Peyer's patch (tissue), 4 donors: ENCODE measurements around the gene RERE. TPM values are rescaled to one million over a fixed set of nuclear protein-coding genes. Genes with fewer than 3 reads are reported as not detected.

Source experiments
- DNase-seq, 3 donors: peaks; one replicate each; pipeline ENCODE4 v3.0.0-alpha.2; 2017 to 2019
- H3K27ac ChIP-seq, 4 donors: fragments of 200-600 bp; sonication (generic); one replicate each; pipeline ENCODE4 v1.5.1; 2016 to 2019
- H3K27me3 ChIP-seq, 2 donors: fragments of 200-600 bp; sonication (generic); one replicate each; pipeline ENCODE4 v1.5.1; 2019
- H3K36me3 ChIP-seq, 3 donors: fragments of 200-600 bp; sonication (generic); one replicate each; pipeline ENCODE4 v1.5.1; 2016 to 2019
- H3K4me1 ChIP-seq, 4 donors: fragments of 200-600 bp; sonication (generic); one replicate each; pipeline ENCODE4 v1.5.1; 2016 to 2019
- H3K4me3 ChIP-seq, 4 donors: fragments of 200-600 bp; sonication (generic); 1 replicate in 3 of 4; 2 replicates in 1 of 4; pipeline ENCODE4 v1.5.1; 2016 to 2019; ENCODE audit warnings: mild to moderate bottlenecking in 1 of 4
- H3K9me3 ChIP-seq, 4 donors: fragments of 200-600 bp; sonication (generic); one replicate each; pipeline ENCODE4 v1.5.1; 2016 to 2019; ENCODE audit warnings: mild to moderate bottlenecking in 1 of 4
- POLR2A ChIP-seq, 2 donors: fragments of 450-650 bp; IDR thresholded peaks; one replicate each; pipeline ENCODE4 v1.5.1; 2017; ENCODE audit warnings: antibody characterized with exemption in 2 of 2, mild to moderate bottlenecking in 2 of 2, moderate library complexity in 2 of 2
- total RNA-seq, 4 donors: library from RNA; depleted of rRNA; stranded (reverse); fragments of >200 nt; gene quantifications; one replicate each; pipeline ENCODE4 v1.1.0, GENCODE V29; 2016
- TF ChIP-seq, protein P1 (sequence below), 6 experiments: fragments of 450-650 bp in 4 of 6; fragments of 200-600 bp in 2 of 6; sonication (generic) in 1 of 6; IDR thresholded peaks; one replicate each; pipeline ENCODE4 v1.5.1; 2017 to 2019; ENCODE audit warnings: antibody characterized with exemption in 6 of 6, mild to moderate bottlenecking in 3 of 6, moderate library complexity in 1 of 6

The RERE gene
- total RNA-seq, 4 donors from 2014 or later = 98.5 to 528 (median 110) TPM

DNA sequence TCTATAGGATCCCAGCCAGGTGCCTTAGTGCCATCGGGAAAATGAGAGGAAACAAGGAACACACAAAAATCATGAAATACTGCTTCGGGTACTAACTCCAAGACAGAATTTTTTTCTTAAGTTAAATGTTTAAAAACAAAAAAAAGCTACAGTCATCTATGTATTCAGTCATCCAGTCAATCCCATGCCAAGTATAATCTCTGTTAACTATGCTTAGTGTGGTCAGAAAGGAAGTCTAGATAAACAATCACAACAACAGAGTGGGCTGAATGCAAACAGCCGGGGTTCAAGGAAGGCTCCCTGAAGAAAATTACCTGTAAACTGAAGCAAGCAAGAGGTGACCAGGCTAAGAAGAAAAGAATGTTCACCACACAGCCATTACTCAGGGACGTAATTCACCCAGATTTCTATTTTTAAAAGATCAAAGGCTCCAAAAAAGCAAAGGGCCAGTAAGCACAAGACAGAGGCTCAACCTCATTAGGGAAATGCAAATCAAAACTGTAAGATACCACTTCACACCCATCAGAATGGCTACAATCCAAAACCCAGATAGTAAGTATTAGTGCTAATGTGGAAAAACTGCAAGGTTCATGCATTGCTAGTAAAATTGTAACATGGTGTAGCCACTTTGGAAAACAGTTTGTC is 53.0 kb downstream of the RERE start:
- DNase-seq = no peak
- H3K4me3 ChIP-seq = no peak overlapping the region
- TF ChIP-seq, protein P1, sequence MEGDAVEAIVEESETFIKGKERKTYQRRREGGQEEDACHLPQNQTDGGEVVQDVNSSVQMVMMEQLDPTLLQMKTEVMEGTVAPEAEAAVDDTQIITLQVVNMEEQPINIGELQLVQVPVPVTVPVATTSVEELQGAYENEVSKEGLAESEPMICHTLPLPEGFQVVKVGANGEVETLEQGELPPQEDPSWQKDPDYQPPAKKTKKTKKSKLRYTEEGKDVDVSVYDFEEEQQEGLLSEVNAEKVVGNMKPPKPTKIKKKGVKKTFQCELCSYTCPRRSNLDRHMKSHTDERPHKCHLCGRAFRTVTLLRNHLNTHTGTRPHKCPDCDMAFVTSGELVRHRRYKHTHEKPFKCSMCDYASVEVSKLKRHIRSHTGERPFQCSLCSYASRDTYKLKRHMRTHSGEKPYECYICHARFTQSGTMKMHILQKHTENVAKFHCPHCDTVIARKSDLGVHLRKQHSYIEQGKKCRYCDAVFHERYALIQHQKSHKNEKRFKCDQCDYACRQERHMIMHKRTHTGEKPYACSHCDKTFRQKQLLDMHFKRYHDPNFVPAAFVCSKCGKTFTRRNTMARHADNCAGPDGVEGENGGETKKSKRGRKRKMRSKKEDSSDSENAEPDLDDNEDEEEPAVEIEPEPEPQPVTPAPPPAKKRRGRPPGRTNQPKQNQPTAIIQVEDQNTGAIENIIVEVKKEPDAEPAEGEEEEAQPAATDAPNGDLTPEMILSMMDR (IDR thresholded peaks at IDR 0.05) = no peak
- no peak for TF ChIP-seq POLR2A (IDR thresholded peaks at IDR 0.05)
- H3K9me3 ChIP-seq = no peaks in the 10 kb centered on the region
- no peaks in the 10 kb centered on the region for H3K27me3 ChIP-seq
- H3K36me3 ChIP-seq = no peaks in the 10 kb centered on the region
- no peaks in the 10 kb centered on the region for H3K4me1 ChIP-seq
- H3K27ac ChIP-seq = no peak overlapping the region

DNA sequence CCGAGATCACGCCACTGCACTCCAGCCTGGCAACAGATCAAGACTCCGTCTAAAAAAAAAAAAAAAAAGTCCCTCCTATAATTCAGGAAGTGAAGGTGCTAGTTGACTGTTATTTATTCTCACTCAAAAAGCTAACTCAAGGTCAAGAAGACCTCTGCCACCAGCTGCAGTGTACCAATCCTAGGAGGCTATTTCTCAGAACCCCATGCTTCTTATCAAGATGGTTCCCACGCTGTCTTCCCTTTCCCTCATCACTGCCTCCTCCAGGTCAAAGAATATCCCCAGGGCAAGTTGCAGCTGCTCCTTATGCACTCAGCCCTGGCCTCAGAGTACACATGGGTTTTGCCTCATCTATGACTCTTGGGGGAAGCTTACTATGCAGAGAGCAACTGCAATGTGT is 53.6 kb downstream of the RERE start:
- Histone ChIP-seq H3K36me3 (no peaks in the 10 kb centered on the region), H3K27me3 (no peaks in the 10 kb centered on the region), H3K27ac (no peak overlapping the region), H3K4me1 (no peaks in the 10 kb centered on the region), H3K9me3 (no peaks in the 10 kb centered on the region), H3K4me3 (no peak overlapping the region)
- TF ChIP-seq POLR2A (IDR thresholded peaks at IDR 0.05) = no peak
- TF ChIP-seq, protein P1 (IDR thresholded peaks at IDR 0.05) = no peak
- DNase-seq = no peak

DNA sequence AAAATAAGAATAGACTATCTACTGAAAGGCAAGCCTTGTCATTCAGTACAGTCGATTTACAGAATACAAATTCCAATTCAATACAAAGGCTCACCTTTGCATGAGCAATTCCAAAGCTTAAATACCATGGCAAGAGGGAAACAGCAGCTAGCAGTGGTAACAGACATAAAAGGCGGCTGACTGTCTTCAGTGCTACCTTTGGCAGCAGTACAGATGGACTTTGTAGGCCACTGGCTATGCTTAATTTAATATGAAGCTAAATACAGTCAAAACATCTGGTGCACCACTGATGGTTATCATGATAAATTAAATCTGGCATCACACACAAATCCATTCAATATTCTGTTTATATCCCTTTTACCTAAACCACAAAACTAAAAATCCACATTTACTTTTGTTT is 62.4 kb downstream of the RERE start:
- H3K36me3 ChIP-seq = no peaks in the 10 kb centered on the region
- no peak for DNase-seq
- no peaks in the 10 kb centered on the region for H3K27me3 ChIP-seq
- no peak overlapping the region for H3K4me3 ChIP-seq
- no peaks in the 10 kb centered on the region for H3K9me3 ChIP-seq
- no peak overlapping the region for H3K27ac ChIP-seq
- H3K4me1 ChIP-seq = peaks cover 0 to 13% (median 0%) of the 10 kb centered on the region in 4 donors
- TF ChIP-seq POLR2A (IDR thresholded peaks at IDR 0.05) = no peak
- TF ChIP-seq, protein P1 (IDR thresholded peaks at IDR 0.05) = no peak

DNA sequence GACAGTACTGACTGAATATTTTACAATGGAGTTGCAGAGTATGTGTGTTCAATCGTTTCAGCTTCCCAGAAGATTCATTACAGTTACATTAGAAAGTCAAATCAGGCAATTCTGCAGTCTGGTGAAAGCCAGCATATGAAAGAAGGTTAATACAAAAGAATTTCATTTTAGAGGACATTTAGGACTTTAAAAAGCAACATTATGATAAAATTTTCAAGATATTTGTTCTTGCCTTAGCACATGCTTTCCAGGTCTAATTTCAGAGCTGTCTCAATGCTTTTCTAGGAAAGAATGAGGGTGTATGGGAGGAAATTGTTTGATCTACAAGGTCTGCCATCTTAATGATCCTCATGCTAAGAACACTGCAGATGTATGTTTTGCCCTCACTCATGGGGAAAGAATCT is 63.2 kb downstream of the RERE start:
- DNase-seq = no peak
- Histone ChIP-seq H3K27me3 (no peaks in the 10 kb centered on the region), H3K27ac (no peak overlapping the region), H3K9me3 (no peaks in the 10 kb centered on the region), H3K4me1 (peaks cover 0 to 13% (median 0%) of the 10 kb centered on the region in 4 donors), H3K36me3 (no peaks in the 10 kb centered on the region), H3K4me3 (no peak overlapping the region)
- TF ChIP-seq POLR2A (IDR thresholded peaks at IDR 0.05) = no peak
- TF ChIP-seq, protein P1 (IDR thresholded peaks at IDR 0.05) = no peak

DNA sequence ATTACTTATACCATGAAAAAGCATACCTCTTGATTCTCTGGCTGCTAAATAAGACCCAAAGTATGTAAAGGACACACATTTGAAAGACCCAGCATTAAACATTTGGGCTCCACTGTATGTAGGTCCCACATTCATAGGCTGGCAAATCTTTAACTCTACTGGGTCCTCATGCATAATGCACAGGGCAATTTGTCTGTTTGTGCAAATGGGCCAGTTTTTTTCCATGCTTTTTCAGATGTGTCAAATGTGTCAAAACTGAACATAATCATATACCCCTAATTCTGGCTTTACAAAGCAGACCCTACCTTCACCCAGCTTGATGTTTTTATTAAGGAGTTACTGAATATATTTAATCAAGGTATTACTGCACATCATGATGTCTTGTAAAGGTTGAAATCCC is 63.7 kb downstream of the RERE start:
- no peak overlapping the region for H3K27ac ChIP-seq

More for the DNA sequence above, 63.7 kb downstream of the RERE start:
- H3K27me3 ChIP-seq = no peaks in the 10 kb centered on the region
- H3K9me3 ChIP-seq = no peaks in the 10 kb centered on the region
- no peaks in the 10 kb centered on the region for H3K36me3 ChIP-seq
- no peak for DNase-seq
- TF ChIP-seq, protein P1 (IDR thresholded peaks at IDR 0.05) = no peak
- TF ChIP-seq POLR2A (IDR thresholded peaks at IDR 0.05) = no peak
- peaks cover 0 to 13% (median 0%) of the 10 kb centered on the region in 4 donors for H3K4me1 ChIP-seq
- H3K4me3 ChIP-seq = no peak overlapping the region
